Upper lobe of left lung (tissue), 4 donors: ENCODE results near the gene CLTA.

Source experiments
- EP300 ChIP-seq, 4 donors: sonication (generic); formaldehyde crosslinking; IDR thresholded peaks; one replicate each; pipeline ENCODE4 v1.5.1; 2017; ENCODE audit warnings: antibody characterized with exemption in 4 of 4, control low read depth in 2 of 4
- POLR2A ChIP-seq, 4 donors: fragments of 450-650 bp; IDR thresholded peaks; one replicate each; pipeline ENCODE4 v1.5.1; 2016 to 2017; ENCODE audit warnings: antibody characterized with exemption in 4 of 4, mild to moderate bottlenecking in 2 of 4
- POLR2AphosphoS5 ChIP-seq, 2 donors: sonication (generic); formaldehyde crosslinking; IDR thresholded peaks; one replicate each; pipeline ENCODE4 v1.5.1; 2017; ENCODE audit warnings: antibody characterized with exemption in 2 of 2
- TF ChIP-seq, protein P1 (sequence below), 6 experiments: fragments of 450-650 bp in 4 of 6; fragments of 200-600 bp in 2 of 6; sonication (generic) in 2 of 6; IDR thresholded peaks; one replicate each; pipeline ENCODE4 v1.5.1; 2016 to 2019; ENCODE audit warnings: antibody characterized with exemption in 6 of 6

- TF ChIP-seq, protein P1, sequence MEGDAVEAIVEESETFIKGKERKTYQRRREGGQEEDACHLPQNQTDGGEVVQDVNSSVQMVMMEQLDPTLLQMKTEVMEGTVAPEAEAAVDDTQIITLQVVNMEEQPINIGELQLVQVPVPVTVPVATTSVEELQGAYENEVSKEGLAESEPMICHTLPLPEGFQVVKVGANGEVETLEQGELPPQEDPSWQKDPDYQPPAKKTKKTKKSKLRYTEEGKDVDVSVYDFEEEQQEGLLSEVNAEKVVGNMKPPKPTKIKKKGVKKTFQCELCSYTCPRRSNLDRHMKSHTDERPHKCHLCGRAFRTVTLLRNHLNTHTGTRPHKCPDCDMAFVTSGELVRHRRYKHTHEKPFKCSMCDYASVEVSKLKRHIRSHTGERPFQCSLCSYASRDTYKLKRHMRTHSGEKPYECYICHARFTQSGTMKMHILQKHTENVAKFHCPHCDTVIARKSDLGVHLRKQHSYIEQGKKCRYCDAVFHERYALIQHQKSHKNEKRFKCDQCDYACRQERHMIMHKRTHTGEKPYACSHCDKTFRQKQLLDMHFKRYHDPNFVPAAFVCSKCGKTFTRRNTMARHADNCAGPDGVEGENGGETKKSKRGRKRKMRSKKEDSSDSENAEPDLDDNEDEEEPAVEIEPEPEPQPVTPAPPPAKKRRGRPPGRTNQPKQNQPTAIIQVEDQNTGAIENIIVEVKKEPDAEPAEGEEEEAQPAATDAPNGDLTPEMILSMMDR (IDR thresholded peaks at IDR 0.05): no peak
- TF ChIP-seq EP300 (IDR thresholded peaks at IDR 0.05): no peak
- no peak for TF ChIP-seq POLR2A (IDR thresholded peaks at IDR 0.05)
- TF ChIP-seq POLR2AphosphoS5 (IDR thresholded peaks at IDR 0.05): no peak
Measured at GRCh38 chr9:36141761-36142160, 49.0 kb upstream of the CLTA start.
